OCI-LY1 (cell line): ENCODE results near the gene EPAS1.

Experiments
- H2AFZ ChIP-seq: fragments of 200-600 bp; sonication (generic), shearing (Covaris generic); 2 replicates; pipeline ENCODE4 v1.6.0; 2014; ENCODE audit warnings: antibody characterized with exemption, mild to moderate bottlenecking, low read length
- H3F3A ChIP-seq: fragments of 200-600 bp; sonication (generic), shearing (Covaris generic); 2 replicates; pipeline ENCODE4 v1.6.0; 2014; ENCODE audit warnings: mild to moderate bottlenecking, antibody characterized with exemption, low read length, moderate library complexity; ENCODE audit not compliant: insufficient read depth
- H3K27ac ChIP-seq: fragments of 200-600 bp; sonication (generic); 2 replicates; pipeline ENCODE4 v1.5.1; 2014; ENCODE audit warnings: low read length, mixed run types, mild to moderate bottlenecking, low read depth; ENCODE audit not compliant: poor library complexity, severe bottlenecking
- H3K27me3 ChIP-seq: fragments of 200-600 bp; sonication (generic); 2 replicates; pipeline ENCODE4 v1.6.0; 2014; ENCODE audit warnings: antibody characterized with exemption, mild to moderate bottlenecking, low read length, moderate library complexity; ENCODE audit not compliant: insufficient read depth
- H3K36me3 ChIP-seq: fragments of 200-600 bp; sonication (generic); 2 replicates; pipeline ENCODE4 v1.6.1; 2014; ENCODE audit warnings: mild to moderate bottlenecking, antibody characterized with exemption, low read length, moderate library complexity, mixed read lengths; ENCODE audit not compliant: insufficient read depth
- H3K4me1 ChIP-seq: fragments of 200-600 bp; sonication (generic); 2 replicates; pipeline ENCODE4 v1.5.1; 2014; ENCODE audit warnings: mild to moderate bottlenecking, low read length, moderate library complexity; ENCODE audit not compliant: insufficient read depth, severe bottlenecking
- H3K4me2 ChIP-seq: fragments of 200-600 bp; sonication (generic), shearing (Covaris generic); 2 replicates; pipeline ENCODE4 v1.6.1; 2014; ENCODE audit warnings: low read length
- H3K4me3 ChIP-seq: fragments of 200-600 bp; sonication (generic); 2 replicates; pipeline ENCODE4 v1.5.1; 2014; ENCODE audit warnings: low read length, low read depth, mild to moderate bottlenecking, mixed read lengths; ENCODE audit not compliant: poor library complexity, severe bottlenecking
- H3K79me2 ChIP-seq: fragments of 200-600 bp; shearing (Covaris generic); 2 replicates; pipeline ENCODE4 v1.6.1; 2016; ENCODE audit warnings: mixed run types, low read length, mixed read lengths; ENCODE audit not compliant: insufficient read depth
- H3K9ac ChIP-seq: fragments of 200-600 bp; sonication (generic), shearing (Covaris generic); 2 replicates; pipeline ENCODE4 v1.6.1; 2014; ENCODE audit warnings: mild to moderate bottlenecking, low read length, mixed read lengths
- H3K9me2 ChIP-seq: fragments of 200-600 bp; sonication (generic), shearing (Covaris generic); 2 replicates; pipeline ENCODE4 v1.6.1; 2014; ENCODE audit warnings: low read depth, mild to moderate bottlenecking, low read length, mixed read lengths
- H3K9me3 ChIP-seq: fragments of 200-600 bp; shearing (Covaris generic); 2 replicates; pipeline ENCODE4 v1.6.1; 2014; ENCODE audit warnings: low read length, mixed read lengths
- H4K20me1 ChIP-seq: fragments of 200-600 bp; sonication (generic), shearing (Covaris generic); 2 replicates; pipeline ENCODE4 v1.6.0; 2016; ENCODE audit warnings: mild to moderate bottlenecking, low read length; ENCODE audit not compliant: insufficient read depth
- CTCF ChIP-seq: fragments of 200-600 bp; sonication (generic), shearing (Covaris generic); IDR thresholded peaks from 2 replicates; pipeline ENCODE4 v1.5.1; 2017; ENCODE audit warnings: mild to moderate bottlenecking, antibody characterized with exemption, low read length, moderate library complexity, mixed read lengths
- EZH2 ChIP-seq: fragments of 200-600 bp; sonication (generic), shearing (Covaris generic); IDR thresholded peaks from 2 replicates; pipeline ENCODE4 v1.8.0; 2017; ENCODE audit warnings: borderline replicate concordance, mixed run types, mild to moderate bottlenecking, antibody characterized with exemption, low read length, moderate library complexity, mixed read lengths

EPAS1 gene

GRCh38 chr2:46317094-46317486, 19.9 kb downstream of the EPAS1 start:
- TF ChIP-seq EZH2 (no peak), CTCF (no peak)
- Histone ChIP-seq H3K4me3 (no peak overlapping the region), H2AFZ (no peak overlapping the region), H3K4me2 (no peak overlapping the region), H3K9me2 (no peaks in the 10 kb centered on the region), H3K9me3 (no peaks in the 10 kb centered on the region), H3K79me2 (no peaks in the 10 kb centered on the region), H4K20me1 (no peaks in the 10 kb centered on the region), H3F3A (no peaks in the 10 kb centered on the region), H3K27ac (no peak overlapping the region), H3K4me1 (no peaks in the 10 kb centered on the region), H3K27me3 (no peaks in the 10 kb centered on the region), H3K36me3 (no peaks in the 10 kb centered on the region), H3K9ac (no peak overlapping the region)

DNA sequence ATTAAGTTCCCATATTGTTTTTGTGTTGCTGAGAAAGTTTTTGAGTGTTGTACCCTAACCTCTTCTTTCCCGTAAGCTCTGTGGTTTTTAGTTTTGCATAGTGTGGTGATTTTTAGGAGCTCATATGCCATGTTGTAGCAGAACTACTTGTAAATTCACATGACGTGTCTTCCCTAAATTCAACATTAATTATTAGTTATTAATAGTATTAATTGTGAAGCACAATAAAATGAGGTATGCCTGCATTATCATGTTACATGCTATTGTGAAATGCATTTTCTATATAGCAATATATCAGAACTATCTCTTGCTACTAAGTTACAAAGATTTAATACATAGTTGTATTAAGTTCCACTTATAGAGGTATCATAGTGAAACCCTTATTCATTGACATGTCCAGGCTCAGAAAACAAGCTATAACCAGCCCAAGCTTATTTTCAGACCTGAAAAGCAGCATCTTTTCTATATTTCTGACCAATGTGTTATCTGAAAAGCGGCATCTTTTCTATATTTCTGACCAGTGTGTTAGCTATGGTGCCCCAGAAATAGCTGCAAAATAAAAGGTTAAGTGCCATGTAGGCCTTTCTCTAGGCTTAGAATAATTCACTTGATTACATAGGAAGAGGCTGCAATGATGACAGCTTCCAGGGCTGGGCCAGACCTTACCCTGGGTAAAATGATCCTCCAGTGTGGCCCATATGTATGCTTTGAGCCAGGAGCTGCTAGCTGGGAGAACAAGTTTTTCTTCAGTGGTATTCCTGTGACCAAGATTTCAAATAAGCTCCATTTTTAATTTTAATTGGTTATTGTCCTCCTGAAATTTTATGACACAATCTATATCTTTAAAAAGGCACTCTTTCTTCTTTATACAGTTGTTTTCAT, 21.6 kb downstream of the EPAS1 start:
- Histone ChIP-seq H3K4me3 (no peak overlapping the region), H3K27ac (no peak overlapping the region)

DNA sequence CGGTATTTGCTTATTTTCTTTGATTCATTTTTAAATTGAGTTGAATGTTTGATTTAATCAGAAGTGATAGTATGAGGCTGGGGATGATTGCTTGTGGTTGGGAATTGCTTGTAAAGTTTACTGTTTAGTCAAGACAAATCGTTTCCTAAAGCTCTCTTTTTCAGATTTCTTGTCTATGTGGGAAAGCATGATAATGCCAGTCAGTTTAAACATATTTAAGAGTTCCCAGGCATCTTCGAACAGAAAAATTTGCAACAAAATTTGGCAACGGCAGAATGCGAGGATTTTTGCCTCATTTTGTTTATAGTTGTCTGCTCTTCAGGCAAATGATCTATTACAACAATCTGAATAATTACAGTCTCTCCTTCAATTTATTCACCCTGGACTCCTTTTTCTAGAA, 22.5 kb downstream of the EPAS1 start:
- Histone ChIP-seq H3K4me1 (no peaks in the 10 kb centered on the region), H3K9ac (no peak overlapping the region), H3K36me3 (no peaks in the 10 kb centered on the region), H2AFZ (no peak overlapping the region), H3K4me2 (no peak overlapping the region), H3K27me3 (no peaks in the 10 kb centered on the region), H3K4me3 (no peak overlapping the region), H3K27ac (no peak overlapping the region), H3K9me2 (no peaks in the 10 kb centered on the region), H3K79me2 (no peaks in the 10 kb centered on the region), H3F3A (no peaks in the 10 kb centered on the region), H4K20me1 (no peaks in the 10 kb centered on the region), H3K9me3 (no peaks in the 10 kb centered on the region)
- TF ChIP-seq CTCF, result no peak

More for the DNA sequence above, 21.6 kb downstream of the EPAS1 start:
- H3F3A ChIP-seq, result no peaks in the 10 kb centered on the region
- no peaks in the 10 kb centered on the region for H3K9me3 ChIP-seq
- H3K4me2 ChIP-seq, result no peak overlapping the region
- TF ChIP-seq CTCF (no peak), EZH2 (no peak)
- H3K9me2 ChIP-seq, result no peaks in the 10 kb centered on the region
- no peaks in the 10 kb centered on the region for H3K4me1 ChIP-seq
- no peaks in the 10 kb centered on the region for H4K20me1 ChIP-seq
- H3K9ac ChIP-seq, result no peak overlapping the region
- H3K79me2 ChIP-seq, result no peaks in the 10 kb centered on the region
- H3K27me3 ChIP-seq, result no peaks in the 10 kb centered on the region
- no peak overlapping the region for H2AFZ ChIP-seq
- H3K36me3 ChIP-seq, result no peaks in the 10 kb centered on the region
